K562 (cell line): Measurements from ENCODE around the gene MPIG6B.

Experiments
- KHSRP ChIP-seq: fragments of 450-650 bp; IDR thresholded peaks from 2 replicates; pipeline ENCODE4 v1.6.1; 2017
- TF ChIP-seq, protein P1 (sequence below): sonication (generic); formaldehyde crosslinking; IDR thresholded peaks from 2 replicates; pipeline ENCODE4 v1.8.0; 2023; ENCODE audit warnings: mild to moderate bottlenecking, missing genetic modification reagents

DNA sequence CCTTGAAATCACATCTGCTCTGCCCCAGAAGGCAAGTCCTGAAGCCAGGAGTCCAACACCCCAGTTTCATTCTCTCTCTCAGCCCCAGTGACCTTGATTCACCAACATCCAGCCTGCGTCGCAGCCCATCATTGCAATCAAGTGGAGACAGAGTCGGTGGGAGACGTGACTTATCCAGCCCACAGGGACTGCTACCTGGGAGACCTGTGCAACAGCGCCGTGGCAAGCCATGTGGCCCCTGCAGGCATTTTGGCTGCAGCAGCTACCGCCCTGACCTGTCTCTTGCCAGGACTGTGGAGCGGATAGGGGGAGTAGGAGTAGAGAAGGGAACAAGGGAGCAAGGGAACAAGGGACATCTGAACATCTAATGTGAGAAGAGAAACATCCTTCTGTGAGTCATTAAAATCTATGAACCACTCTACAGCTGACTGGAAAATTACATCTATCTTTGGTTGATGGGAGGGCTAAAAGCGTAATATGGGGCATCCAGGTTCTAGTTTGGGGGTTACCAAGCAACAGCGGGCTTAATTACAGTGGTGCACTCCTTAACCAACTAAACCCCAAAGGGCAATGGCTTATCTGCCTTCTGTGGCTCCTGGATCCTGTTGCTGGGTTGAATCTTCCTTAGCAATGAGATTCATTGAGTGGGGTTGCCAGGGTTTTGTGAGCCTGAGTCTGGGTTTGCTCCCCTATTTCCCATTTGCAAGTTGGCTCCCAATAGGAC is 5.5 kb upstream of the MPIG6B start:
- TF ChIP-seq, protein P1, sequence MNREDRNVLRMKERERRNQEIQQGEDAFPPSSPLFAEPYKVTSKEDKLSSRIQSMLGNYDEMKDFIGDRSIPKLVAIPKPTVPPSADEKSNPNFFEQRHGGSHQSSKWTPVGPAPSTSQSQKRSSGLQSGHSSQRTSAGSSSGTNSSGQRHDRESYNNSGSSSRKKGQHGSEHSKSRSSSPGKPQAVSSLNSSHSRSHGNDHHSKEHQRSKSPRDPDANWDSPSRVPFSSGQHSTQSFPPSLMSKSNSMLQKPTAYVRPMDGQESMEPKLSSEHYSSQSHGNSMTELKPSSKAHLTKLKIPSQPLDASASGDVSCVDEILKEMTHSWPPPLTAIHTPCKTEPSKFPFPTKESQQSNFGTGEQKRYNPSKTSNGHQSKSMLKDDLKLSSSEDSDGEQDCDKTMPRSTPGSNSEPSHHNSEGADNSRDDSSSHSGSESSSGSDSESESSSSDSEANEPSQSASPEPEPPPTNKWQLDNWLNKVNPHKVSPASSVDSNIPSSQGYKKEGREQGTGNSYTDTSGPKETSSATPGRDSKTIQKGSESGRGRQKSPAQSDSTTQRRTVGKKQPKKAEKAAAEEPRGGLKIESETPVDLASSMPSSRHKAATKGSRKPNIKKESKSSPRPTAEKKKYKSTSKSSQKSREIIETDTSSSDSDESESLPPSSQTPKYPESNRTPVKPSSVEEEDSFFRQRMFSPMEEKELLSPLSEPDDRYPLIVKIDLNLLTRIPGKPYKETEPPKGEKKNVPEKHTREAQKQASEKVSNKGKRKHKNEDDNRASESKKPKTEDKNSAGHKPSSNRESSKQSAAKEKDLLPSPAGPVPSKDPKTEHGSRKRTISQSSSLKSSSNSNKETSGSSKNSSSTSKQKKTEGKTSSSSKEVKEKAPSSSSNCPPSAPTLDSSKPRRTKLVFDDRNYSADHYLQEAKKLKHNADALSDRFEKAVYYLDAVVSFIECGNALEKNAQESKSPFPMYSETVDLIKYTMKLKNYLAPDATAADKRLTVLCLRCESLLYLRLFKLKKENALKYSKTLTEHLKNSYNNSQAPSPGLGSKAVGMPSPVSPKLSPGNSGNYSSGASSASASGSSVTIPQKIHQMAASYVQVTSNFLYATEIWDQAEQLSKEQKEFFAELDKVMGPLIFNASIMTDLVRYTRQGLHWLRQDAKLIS (CRISPR knock-in tag) = no peak
- no peak for TF ChIP-seq KHSRP
